ENCODE data around the gene SLC7A6OS.

DNA sequence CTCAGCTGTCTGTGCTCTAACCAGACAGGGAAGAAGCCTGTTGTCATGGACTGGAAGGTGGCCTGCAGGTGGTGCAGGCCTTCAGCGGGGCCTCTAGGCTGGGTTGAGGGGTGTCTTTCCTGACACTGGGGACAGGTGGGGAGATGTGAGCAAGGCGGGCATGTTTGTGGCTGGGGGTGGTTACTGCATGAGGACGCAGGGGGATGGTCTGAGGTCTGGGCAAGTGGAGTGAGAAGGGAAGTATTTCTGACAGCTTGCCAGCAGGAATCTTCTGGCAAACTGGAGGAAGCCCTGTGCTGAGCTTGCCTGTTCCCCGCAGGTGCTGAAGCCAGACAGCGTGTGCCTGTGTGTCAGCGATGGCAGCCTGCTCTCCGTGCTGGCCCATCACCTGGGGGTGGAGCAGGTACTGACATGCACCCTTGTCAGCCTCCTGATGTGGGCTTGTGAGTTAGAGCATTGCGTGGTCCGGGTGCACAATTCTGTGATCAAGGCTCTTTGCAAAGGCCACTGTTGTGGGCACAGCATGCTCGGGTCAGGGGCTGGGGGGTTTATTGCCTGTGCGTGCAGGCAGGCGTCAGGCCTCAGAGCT, 36.2 kb upstream of the SLC7A6OS start:
- TF ChIP-seq POLR2A (IDR thresholded peaks at IDR 0.05; ENCODE audit: low read length) (no peak), GATA1 (IDR thresholded peaks at IDR 0.05; ENCODE audit: low read depth, low read length) (no peak)
